ENCODE data around the gene LAD1.

The LAD1 gene

GRCh38 chr1:201418461-201418860 is 19.3 kb upstream of the LAD1 start:
- DNase-seq: no peak

GRCh38 chr1:201414051-201414738 is 15.1 kb upstream of the LAD1 start:
- no peak for DNase-seq

- no peak for DNase-seq
Measured at GRCh38 chr1:201411292-201411691, 12.2 kb upstream of the LAD1 start.

GRCh38 chr1:201409440-201409839 is 10.3 kb upstream of the LAD1 start:
- no peak for DNase-seq

- no peak for DNase-seq
Measured at GRCh38 chr1:201408834-201409200, 9.7 kb upstream of the LAD1 start.

- peak; percentile 79 for DNase-seq
Measured at GRCh38 chr1:201408176-201408833, 9.2 kb upstream of the LAD1 start.

- no peak for DNase-seq
Measured at GRCh38 chr1:201406831-201407406, 7.8 kb upstream of the LAD1 start.

GRCh38 chr1:201405484-201405831 is 6.3 kb upstream of the LAD1 start:
- no peak for DNase-seq

- no peak for DNase-seq
Measured at GRCh38 chr1:201404722-201405483, 5.8 kb upstream of the LAD1 start.

- no peak for DNase-seq
Measured at GRCh38 chr1:201404055-201404454, 4.9 kb upstream of the LAD1 start.

GRCh38 chr1:201403359-201403758 is 4.2 kb upstream of the LAD1 start:
- no peak for DNase-seq

GRCh38 chr1:201401700-201402099 is 2.6 kb upstream of the LAD1 start:
- no peak for DNase-seq

- no peak for DNase-seq
Measured at GRCh38 chr1:201400852-201401230, 1.7 kb upstream of the LAD1 start.

GRCh38 chr1:201400212-201400851 is 1.2 kb upstream of the LAD1 start:
- DNase-seq: no peak

GRCh38 chr1:201399352-201400126 is 415 bp upstream of the LAD1 start:
- DNase-seq: no peak

- DNase-seq: no peak
Measured at GRCh38 chr1:201397675-201398074, 1.4 kb downstream of the LAD1 start.

GRCh38 chr1:201396861-201397464 is 2.2 kb downstream of the LAD1 start:
- DNase-seq: no peak

GRCh38 chr1:201395936-201396335 is 3.2 kb downstream of the LAD1 start:
- DNase-seq: no peak

GRCh38 chr1:201394591-201394990 is 4.5 kb downstream of the LAD1 start:
- no peak for DNase-seq

- no peak for DNase-seq
Measured at GRCh38 chr1:201393076-201393475, 6.0 kb downstream of the LAD1 start.

GRCh38 chr1:201391651-201392511 is 7.2 kb downstream of the LAD1 start:
- DNase-seq: no peak

Data from NCI-H1092 treated with DMSO at 0.1 percent for 48 hours (cell line).